ENCODE data around the gene TEX55.

DNA sequence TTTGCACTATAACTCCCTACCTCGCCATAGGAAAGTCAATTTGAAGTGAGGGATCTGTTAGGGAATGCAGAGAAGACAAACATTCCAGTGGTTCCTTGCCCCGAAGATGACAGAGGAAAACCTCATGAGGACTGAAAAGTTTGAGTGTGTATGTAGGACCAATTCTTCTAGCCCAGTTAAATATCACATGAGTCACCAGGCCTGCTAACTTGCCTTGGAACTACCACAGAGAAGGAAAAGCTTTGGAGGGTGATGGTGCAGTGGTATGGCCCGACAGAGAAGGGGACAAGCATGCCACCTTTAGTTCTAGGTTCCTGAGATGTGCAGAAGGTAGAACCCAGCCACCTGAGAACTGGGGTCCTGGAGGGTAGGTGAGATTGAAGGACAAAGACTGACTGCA, 24.9 kb downstream of the TEX55 start:
- TF ChIP-seq EZH2phosphoT487 (IDR thresholded peaks at IDR 0.05; ENCODE audit: borderline replicate concordance, low read length): no peak
- TF ChIP-seq, protein P1, sequence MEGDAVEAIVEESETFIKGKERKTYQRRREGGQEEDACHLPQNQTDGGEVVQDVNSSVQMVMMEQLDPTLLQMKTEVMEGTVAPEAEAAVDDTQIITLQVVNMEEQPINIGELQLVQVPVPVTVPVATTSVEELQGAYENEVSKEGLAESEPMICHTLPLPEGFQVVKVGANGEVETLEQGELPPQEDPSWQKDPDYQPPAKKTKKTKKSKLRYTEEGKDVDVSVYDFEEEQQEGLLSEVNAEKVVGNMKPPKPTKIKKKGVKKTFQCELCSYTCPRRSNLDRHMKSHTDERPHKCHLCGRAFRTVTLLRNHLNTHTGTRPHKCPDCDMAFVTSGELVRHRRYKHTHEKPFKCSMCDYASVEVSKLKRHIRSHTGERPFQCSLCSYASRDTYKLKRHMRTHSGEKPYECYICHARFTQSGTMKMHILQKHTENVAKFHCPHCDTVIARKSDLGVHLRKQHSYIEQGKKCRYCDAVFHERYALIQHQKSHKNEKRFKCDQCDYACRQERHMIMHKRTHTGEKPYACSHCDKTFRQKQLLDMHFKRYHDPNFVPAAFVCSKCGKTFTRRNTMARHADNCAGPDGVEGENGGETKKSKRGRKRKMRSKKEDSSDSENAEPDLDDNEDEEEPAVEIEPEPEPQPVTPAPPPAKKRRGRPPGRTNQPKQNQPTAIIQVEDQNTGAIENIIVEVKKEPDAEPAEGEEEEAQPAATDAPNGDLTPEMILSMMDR (IDR thresholded peaks at IDR 0.05; ENCODE audit: low read depth, low read length, poor library complexity, severe bottlenecking): no peak
